ENCODE results near the gene SPDYE8.
"Not testable (repeated sequence)": the region's sequence is repeated elsewhere in the genome, so short reads cannot be mapped to it uniquely, and the experiment has no call there.

- not testable (repeated sequence) for TF ChIP-seq ZNF274 (IDR thresholded peaks at IDR 0.05; ENCODE audit: low read depth, low read length); SUZ12 (IDR thresholded peaks at IDR 0.05; ENCODE audit: extremely low read depth, insufficient read depth, insufficient read length)
These were observed 54.8 kb downstream of the SPDYE8 start for GRCh38 chr7:72974781-72975180.

Data from NT2/D1 (cell line).